Erythroblast (primary cell): Measurements from ENCODE around the gene HSPH1.

Source experiments
- GATA1 ChIP-seq: IDR thresholded peaks from 2 replicates; pipeline ENCODE4 v1.6.1; 2011; ENCODE audit warnings: low read depth, mild to moderate bottlenecking, control low read depth, low read length, moderate library complexity
- POLR2A ChIP-seq: IDR thresholded peaks from 2 replicates; pipeline ENCODE4 v1.6.1; 2011; ENCODE audit warnings: mild to moderate bottlenecking, low read length

GRCh38 chr13:31154939-31155338 is 6.8 kb downstream of the HSPH1 start:
- no peak for TF ChIP-seq POLR2A
- no peak for TF ChIP-seq GATA1
